ENCODE measurements around the gene LYPLA2. TPM values are rescaled to one million over a fixed set of nuclear protein-coding genes. Genes with fewer than 3 reads are reported as not detected.

Gene LYPLA2
- total and polyA plus RNA-seq, 2 of the 8 experiments (the other 6 are each of a cell fraction or from before 2014, with no cell fraction given), result 138 to 211 TPM

DNA sequence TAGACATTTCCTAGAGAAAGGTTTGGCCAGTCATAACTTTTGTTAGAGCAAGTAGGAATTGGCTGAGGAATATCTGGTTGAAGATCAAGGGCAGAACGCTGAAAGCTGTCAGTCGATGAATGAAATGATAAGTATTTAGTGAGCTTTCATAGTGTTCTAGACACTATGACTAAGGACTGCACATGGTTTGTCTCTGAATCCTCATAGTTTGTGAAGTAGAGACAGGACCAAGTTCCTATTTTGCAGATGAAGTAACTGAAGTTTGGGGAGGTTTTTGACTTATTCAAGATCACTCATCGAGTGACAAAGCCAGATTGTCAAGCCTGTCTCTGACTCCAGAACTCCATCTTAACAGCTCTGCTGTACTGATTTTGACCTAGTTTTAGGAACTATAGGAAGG is 42.9 kb upstream of the LYPLA2 start (continued):
- TF ChIP-seq NRF1 (IDR thresholded peaks at IDR 0.05; ENCODE audit: low read depth, low read length) (no peak), CTBP2 (IDR thresholded peaks at IDR 0.05; ENCODE audit: borderline replicate concordance, insufficient read depth, insufficient read length, low read length) (no peak), TEAD4 (IDR thresholded peaks at IDR 0.05; ENCODE audit: low read depth, low read length) (no peak), EGR1 (IDR thresholded peaks at IDR 0.05; ENCODE audit: borderline replicate concordance, low read depth, low read length) (no peak), GABPA (IDR thresholded peaks at IDR 0.05; ENCODE audit: borderline replicate concordance, insufficient read depth, low read length) (no peak)
- TF ChIP-seq, protein P1, sequence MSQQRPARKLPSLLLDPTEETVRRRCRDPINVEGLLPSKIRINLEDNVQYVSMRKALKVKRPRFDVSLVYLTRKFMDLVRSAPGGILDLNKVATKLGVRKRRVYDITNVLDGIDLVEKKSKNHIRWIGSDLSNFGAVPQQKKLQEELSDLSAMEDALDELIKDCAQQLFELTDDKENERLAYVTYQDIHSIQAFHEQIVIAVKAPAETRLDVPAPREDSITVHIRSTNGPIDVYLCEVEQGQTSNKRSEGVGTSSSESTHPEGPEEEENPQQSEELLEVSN (IDR thresholded peaks at IDR 0.05), result no peak

Measured in H1 (cell line).